ENCODE data around the gene GSG1L. TPM values are rescaled to one million over a fixed set of nuclear protein-coding genes. Genes with fewer than 3 reads are reported as not detected.

The GSG1L gene
- total and polyA plus RNA-seq, 12 donors: 0.11 TPM; not detected in 11

DNA sequence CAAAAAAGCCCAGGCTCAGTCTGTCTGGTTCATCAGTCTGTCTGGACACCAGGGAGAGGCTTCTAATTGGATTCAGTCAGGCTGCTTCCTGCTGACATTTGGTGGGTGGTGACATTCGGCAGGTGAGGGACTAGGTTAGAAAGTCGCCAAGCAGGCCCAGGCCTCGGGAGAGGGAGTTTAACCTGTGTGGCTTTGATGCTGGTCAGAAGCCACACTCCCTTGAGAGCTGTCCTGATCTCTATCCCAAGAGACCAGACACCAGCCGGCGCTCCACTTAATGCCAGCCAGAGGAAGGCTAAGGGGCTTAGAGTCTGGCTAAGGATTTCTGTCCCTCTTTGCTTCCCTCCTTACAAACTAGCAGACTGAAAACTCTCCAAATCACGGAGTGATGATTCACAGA is 135.0 kb downstream of the GSG1L start:
- no peak for DNase-seq
- no peaks in the 10 kb centered on the region for H3K36me3 ChIP-seq (replicated peaks in 1 of 2)

DNA sequence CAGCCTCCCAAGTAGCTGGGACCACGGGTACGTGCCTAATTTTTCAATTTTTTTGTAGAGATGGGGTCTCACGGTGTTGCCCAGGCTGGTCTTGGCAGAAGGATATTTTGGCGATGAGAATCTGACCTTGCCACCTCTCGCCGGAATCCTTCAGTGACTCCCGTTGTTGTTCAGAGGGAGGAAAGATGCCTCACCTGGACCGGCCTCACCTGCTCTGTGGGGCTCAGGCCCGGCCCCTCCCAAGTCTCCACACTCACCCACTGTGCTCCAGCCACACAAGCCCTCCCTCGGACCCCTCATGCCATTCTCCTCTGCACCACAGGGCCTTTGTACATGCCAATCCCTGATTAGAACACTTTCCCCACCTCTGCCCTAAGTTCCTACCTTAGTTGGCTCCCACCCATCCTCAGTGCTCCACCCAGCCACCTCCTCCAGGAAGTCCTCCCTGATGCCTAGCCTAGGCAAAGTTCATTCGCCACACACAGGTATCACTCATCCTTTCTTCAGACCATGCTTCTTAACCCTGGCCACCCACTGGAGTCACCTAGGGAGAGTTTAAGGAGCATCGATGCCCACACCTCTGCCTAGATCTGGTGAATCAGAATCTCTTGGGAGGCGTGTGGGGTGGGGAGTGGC is 136.1 kb downstream of the GSG1L start:
- Histone ChIP-seq H3K36me3 (replicated peaks in 1 of 2) (no peaks in the 10 kb centered on the region), H3K27ac (no peak overlapping the region), H3K27me3 (no peaks in the 10 kb centered on the region), H3K4me3 (no peak overlapping the region), H3K4me1 (replicated peaks in 1 of 2) (no peaks in the 10 kb centered on the region), H3K9me3 (replicated peaks in 1 of 3) (no peaks in the 10 kb centered on the region)
- DNase-seq: no peak
- intact Hi-C loops (cut with DNase I): no loop called here
- WGBS, 4 donors: 72 to 82% (median 75%) methylated on average over 13 of the region's 13 CpGs
- TF ChIP-seq, protein P1, sequence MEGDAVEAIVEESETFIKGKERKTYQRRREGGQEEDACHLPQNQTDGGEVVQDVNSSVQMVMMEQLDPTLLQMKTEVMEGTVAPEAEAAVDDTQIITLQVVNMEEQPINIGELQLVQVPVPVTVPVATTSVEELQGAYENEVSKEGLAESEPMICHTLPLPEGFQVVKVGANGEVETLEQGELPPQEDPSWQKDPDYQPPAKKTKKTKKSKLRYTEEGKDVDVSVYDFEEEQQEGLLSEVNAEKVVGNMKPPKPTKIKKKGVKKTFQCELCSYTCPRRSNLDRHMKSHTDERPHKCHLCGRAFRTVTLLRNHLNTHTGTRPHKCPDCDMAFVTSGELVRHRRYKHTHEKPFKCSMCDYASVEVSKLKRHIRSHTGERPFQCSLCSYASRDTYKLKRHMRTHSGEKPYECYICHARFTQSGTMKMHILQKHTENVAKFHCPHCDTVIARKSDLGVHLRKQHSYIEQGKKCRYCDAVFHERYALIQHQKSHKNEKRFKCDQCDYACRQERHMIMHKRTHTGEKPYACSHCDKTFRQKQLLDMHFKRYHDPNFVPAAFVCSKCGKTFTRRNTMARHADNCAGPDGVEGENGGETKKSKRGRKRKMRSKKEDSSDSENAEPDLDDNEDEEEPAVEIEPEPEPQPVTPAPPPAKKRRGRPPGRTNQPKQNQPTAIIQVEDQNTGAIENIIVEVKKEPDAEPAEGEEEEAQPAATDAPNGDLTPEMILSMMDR (IDR thresholded peaks at IDR 0.05): no peak
- no peak for TF ChIP-seq POLR2A (IDR thresholded peaks at IDR 0.05)

More for the DNA sequence above, 135.0 kb downstream of the GSG1L start:
- no peak for TF ChIP-seq POLR2A (IDR thresholded peaks at IDR 0.05)
- TF ChIP-seq, protein P1 (IDR thresholded peaks at IDR 0.05): no peak
- intact Hi-C loops (cut with DNase I): no loop called here
- Histone ChIP-seq H3K4me3 (no peak overlapping the region), H3K27me3 (no peaks in the 10 kb centered on the region), H3K27ac (no peak overlapping the region), H3K9me3 (replicated peaks in 1 of 3) (no peaks in the 10 kb centered on the region), H3K4me1 (replicated peaks in 1 of 2) (no peaks in the 10 kb centered on the region)
- 25 to 51% (median 49%) methylated on average over 4 to 6 of the region's 6 CpGs for WGBS, 4 donors

DNA sequence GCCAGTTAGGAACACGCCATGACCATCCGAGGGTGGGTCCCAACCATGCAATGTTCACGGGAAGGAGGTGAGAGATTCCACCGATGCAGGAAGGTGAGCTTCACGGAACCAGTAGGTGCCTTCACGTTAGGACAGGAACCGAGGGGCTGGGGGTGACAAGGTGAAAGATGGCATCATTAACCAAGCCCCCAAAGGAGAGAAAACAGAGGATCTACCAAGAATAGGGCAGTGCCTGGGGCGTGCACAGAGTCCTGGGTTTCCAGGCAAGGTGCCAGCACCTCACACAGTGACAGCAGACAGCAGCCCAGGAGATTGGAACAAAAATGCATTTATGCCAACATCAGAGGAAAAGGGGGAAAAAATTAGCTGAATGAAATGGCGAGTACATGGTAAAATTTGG is 137.9 kb downstream of the GSG1L start:
- no peaks in the 10 kb centered on the region for H3K27me3 ChIP-seq
- intact Hi-C loops (cut with DNase I): no loop called here
- H3K36me3 ChIP-seq (replicated peaks in 1 of 2): no peaks in the 10 kb centered on the region
- H3K4me1 ChIP-seq (replicated peaks in 1 of 2): no peaks in the 10 kb centered on the region
- 65 to 72% (median 66%) methylated on average over 9 of the region's 9 CpGs for WGBS, 4 donors
- H3K27ac ChIP-seq: no peak overlapping the region
- no peaks in the 10 kb centered on the region for H3K9me3 ChIP-seq (replicated peaks in 1 of 3)
- H3K4me3 ChIP-seq: no peak overlapping the region
- TF ChIP-seq, protein P1 (IDR thresholded peaks at IDR 0.05): no peak
- no peak for TF ChIP-seq POLR2A (IDR thresholded peaks at IDR 0.05)
- peak in 1 of 7 donors; percentile 60 for DNase-seq

DNA sequence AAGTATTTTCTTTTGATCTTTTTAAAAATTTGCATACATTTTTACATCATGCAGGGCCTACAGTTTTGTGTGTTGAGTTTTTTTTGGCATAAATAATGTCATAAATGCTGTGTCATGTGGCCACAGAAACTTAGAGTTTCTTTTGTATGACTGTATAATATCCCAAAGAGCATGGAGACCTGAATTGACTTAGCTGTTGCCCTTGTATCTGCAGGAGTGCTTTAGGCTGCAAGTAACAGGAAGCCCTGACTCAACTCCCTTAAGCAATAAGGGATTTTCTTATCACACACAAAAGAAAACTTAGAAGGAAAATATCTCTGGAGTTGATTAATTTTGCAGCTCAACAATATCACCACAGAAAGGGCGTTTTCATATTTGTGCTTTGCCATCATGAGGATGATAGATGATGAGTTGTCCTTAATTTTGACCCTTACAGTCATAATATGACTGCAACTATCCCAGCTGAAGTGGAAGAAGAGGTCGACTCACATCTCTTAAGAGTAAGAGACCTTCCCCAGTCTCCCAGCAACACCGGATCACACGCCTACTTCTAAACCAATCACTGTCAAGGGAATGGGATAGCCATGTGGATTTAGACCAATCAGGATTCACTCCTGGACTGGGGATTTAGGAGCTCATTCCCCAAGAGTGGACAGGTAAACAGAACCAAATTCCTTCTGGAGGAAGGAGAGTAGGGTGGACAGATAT is 138.9 kb downstream of the GSG1L start:
- 54 to 66% (median 64%) methylated on average over 4 of the region's 4 CpGs for WGBS, 4 donors
- no peaks in the 10 kb centered on the region for H3K36me3 ChIP-seq (replicated peaks in 1 of 2)
- no peaks in the 10 kb centered on the region for H3K9me3 ChIP-seq (replicated peaks in 1 of 3)
- H3K4me3 ChIP-seq: no peak overlapping the region
- no peak for TF ChIP-seq POLR2A (IDR thresholded peaks at IDR 0.05)
- TF ChIP-seq, protein P1 (IDR thresholded peaks at IDR 0.05): no peak
- intact Hi-C loops (cut with DNase I): no loop called here
- no peak for DNase-seq
- no peak overlapping the region for H3K27ac ChIP-seq
- H3K27me3 ChIP-seq: no peaks in the 10 kb centered on the region
- H3K4me1 ChIP-seq (replicated peaks in 1 of 2): no peaks in the 10 kb centered on the region

All from adrenal gland (tissue), 12 donors.